ENCODE data around the gene CNPY3.
A peak's percentile ranks its signal among the peaks of the same experiment; 100 is the strongest.
"Not testable (repeated sequence)": the region's sequence is repeated elsewhere in the genome, so short reads cannot be mapped to it uniquely, and the experiment has no call there.

CNPY3 gene

GRCh38 chr6:42928986-42929820 is at the start of gene CNPY3:
CNPY3 (plus strand) TSS chr6:42929480; CDS start chr6:42929571, 91 bp downstream.
- DNase-seq: peak; percentile 94

GRCh38 chr6:42880240-42880817 is 49.0 kb upstream of the CNPY3 start:
- DNase-seq: not testable (repeated sequence)

GRCh38 chr6:42880871-42881270 is 48.4 kb upstream of the CNPY3 start:
- not testable (repeated sequence) for DNase-seq

GRCh38 chr6:42885702-42886101 is 43.6 kb upstream of the CNPY3 start:
- DNase-seq: no peak

- not testable (repeated sequence) for DNase-seq
Observed at GRCh38 chr6:42888201-42888600, 41.1 kb upstream of the CNPY3 start.

GRCh38 chr6:42889815-42890214 is 39.5 kb upstream of the CNPY3 start:
- no peak for DNase-seq

GRCh38 chr6:42890311-42891198 is 38.7 kb upstream of the CNPY3 start:
- peak; percentile 94 for DNase-seq

GRCh38 chr6:42891199-42891722 is 38.0 kb upstream of the CNPY3 start:
- DNase-seq: no peak

GRCh38 chr6:42894041-42894828 is 35.0 kb upstream of the CNPY3 start:
- DNase-seq: not testable (repeated sequence)

- no peak for DNase-seq
Observed at GRCh38 chr6:42896178-42896719, 33.0 kb upstream of the CNPY3 start.

- peak; percentile 84 for DNase-seq
Observed at GRCh38 chr6:42898891-42899361, 30.4 kb upstream of the CNPY3 start.

- DNase-seq: no peak
Observed at GRCh38 chr6:42899871-42900270, 29.4 kb upstream of the CNPY3 start.

GRCh38 chr6:42901538-42901957 is 27.7 kb upstream of the CNPY3 start:
- peak; percentile 82 for DNase-seq

- not testable (repeated sequence) for DNase-seq
Observed at GRCh38 chr6:42902429-42903263, 26.6 kb upstream of the CNPY3 start.

GRCh38 chr6:42904467-42904866 is 24.8 kb upstream of the CNPY3 start:
- DNase-seq: no peak

- DNase-seq: no peak
Observed at GRCh38 chr6:42907336-42907735, 21.9 kb upstream of the CNPY3 start.

GRCh38 chr6:42909835-42910234 is 19.4 kb upstream of the CNPY3 start:
- no peak for DNase-seq

GRCh38 chr6:42911171-42912021 is 17.9 kb upstream of the CNPY3 start:
- DNase-seq: no peak

- no peak for DNase-seq
Observed at GRCh38 chr6:42914546-42914945, 14.7 kb upstream of the CNPY3 start.

- DNase-seq: no peak
Observed at GRCh38 chr6:42915732-42916131, 13.5 kb upstream of the CNPY3 start, which contains the start of gene PTCRA. PTCRA (plus strand) TSS chr6:42916053; CDS start chr6:42916070, 17 bp downstream.

Measured in activated CD8-positive, alpha-beta memory T cell treated with anti-CD3 and anti-CD28 coated beads for 24 hours (primary cell).